ENCODE measurements around the gene GORASP2.

GORASP2 gene

DNA sequence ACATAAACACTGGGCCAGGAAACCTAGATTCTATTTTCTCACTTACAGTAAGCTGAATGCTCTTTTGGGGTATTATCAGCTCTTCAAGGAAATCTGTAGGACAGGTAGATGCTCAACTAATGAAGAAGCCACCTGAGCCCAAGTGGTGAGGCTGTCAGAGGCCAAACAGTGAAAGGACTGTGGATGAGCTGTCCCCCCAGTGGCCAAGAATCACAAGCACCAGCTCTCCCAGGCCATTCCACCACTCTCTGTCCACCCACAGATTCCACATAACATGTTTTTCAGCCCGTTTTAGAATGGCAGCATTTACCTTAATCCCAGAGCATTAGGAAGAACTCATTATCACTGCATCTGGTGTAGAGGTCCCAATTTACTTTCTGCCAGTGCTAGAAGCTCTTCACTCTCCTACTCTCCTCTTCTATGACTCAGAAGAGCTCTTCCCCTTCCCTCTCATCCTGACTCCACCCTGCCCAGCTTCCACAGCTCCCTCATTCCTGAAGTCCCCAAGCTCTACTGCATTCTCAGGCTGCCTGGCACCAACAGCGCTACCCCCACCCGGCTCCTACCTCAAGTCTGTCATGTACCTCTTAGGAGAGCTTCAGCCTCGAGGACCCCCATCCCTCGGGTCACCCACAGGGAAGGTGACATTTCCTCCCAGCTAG is 43.8 kb upstream of the GORASP2 start:
- Histone ChIP-seq H3K9ac (ENCODE audit: low read length) (no peak overlapping the region), H2BK12ac (ENCODE audit: low read length in 2 of 2) (no peak overlapping the region), H3K27me3 (ENCODE audit: control insufficient read depth in 1 of 2, insufficient read depth in 1 of 2, low read length in 2 of 2) (peaks cover 18 to 20% of the 10 kb centered on the region in 2 experiments), H3K9me3 (ENCODE audit: control insufficient read depth, low read length) (no peaks in the 10 kb centered on the region), H2BK15ac (ENCODE audit: low read depth, poor library complexity, severe bottlenecking) (no peak overlapping the region), H3K18ac (ENCODE audit: low read depth in 1 of 2, low read length in 2 of 2) (no peak overlapping the region), H4K8ac (ENCODE audit: low read length) (no peak overlapping the region), H2AK5ac (ENCODE audit: low read length, severe bottlenecking) (no peak overlapping the region), H3K4me3 (ENCODE audit: insufficient read depth in 1 of 2, low read depth in 1 of 2, low read length in 2 of 2) (no peak overlapping the region), H4K91ac (ENCODE audit: low read length) (no peak overlapping the region), H3K79me1 (replicated peaks; ENCODE audit: low read length, poor library complexity, severe bottlenecking) (no peaks in the 10 kb centered on the region), H3K4me1 (ENCODE audit: control insufficient read depth, insufficient read depth, low read depth, low read length) (peaks cover 2% of the 10 kb centered on the region), H2BK120ac (ENCODE audit: low read depth, low read length) (no peak overlapping the region), H3K23ac (ENCODE audit: low read length in 2 of 2) (no peak overlapping the region), H2AFZ (ENCODE audit: low read depth, low read length) (no peak overlapping the region), H3K4me2 (ENCODE audit: low read length, poor library complexity, severe bottlenecking) (no peak overlapping the region), H3K36me3 (ENCODE audit: control insufficient read depth in 1 of 2, insufficient read depth in 2 of 2, low read depth in 1 of 2, low read length in 2 of 2) (no peaks in the 10 kb centered on the region), H3K14ac (ENCODE audit: low read length in 2 of 2) (no peak overlapping the region), H3K4ac (ENCODE audit: low read depth in 1 of 2, low read length in 2 of 2) (no peak overlapping the region), H3K27ac (ENCODE audit: low read length, poor library complexity, severe bottlenecking) (no peak overlapping the region), H2BK5ac (ENCODE audit: low read depth, low read length, poor library complexity, severe bottlenecking) (no peak overlapping the region)
- DNase-seq, result no peak
- 81% methylated on average over 5 of the region's 5 CpGs for WGBS

DNA sequence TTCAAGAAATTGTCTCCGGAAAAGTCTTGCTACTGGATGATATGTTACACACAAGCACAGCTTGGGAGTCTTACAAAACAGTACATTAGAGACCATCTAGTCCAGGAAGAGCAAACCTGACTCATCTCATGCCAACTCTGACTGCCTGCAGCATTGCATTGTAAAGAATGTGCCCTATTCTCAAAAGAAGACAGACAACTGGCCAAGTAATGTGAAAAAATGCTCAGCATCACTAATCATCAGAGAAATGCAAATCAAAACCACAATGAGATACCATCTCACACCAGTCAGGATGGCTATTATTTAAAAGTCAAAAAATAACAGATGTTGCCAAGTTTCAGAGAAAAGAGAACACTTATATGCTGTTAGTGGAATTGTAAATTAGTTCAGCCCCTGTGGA is 42.7 kb upstream of the GORASP2 start:
- H4K8ac ChIP-seq (ENCODE audit: low read length), result no peak overlapping the region

DNA sequence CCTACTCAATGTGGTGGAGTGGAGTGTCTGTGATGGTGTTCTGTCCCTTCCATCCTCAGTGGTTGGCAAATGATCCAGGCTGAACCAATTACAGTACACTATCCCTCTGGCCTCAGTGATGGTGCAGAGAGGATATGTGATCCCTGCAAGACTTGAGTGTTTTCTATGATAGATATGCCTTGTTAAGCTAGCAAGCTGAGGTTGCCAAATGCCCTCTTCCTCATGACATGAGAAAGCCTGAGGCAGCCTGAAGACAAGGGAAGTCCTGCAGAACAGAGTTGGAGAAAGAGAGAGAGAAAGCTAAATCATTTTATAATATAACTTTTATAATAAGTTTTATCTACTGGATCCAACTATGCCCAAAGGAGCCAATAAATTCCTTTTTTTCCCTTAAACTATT is 41.6 kb upstream of the GORASP2 start:
- Histone ChIP-seq H3K79me1 (replicated peaks; ENCODE audit: low read length, poor library complexity, severe bottlenecking) (no peaks in the 10 kb centered on the region), H3K9ac (ENCODE audit: low read length) (no peak overlapping the region), H3K4ac (ENCODE audit: low read depth in 1 of 2, low read length in 2 of 2) (no peak overlapping the region), H3K4me2 (ENCODE audit: low read length, poor library complexity, severe bottlenecking) (no peak overlapping the region), H3K27ac (ENCODE audit: low read length, poor library complexity, severe bottlenecking) (no peak overlapping the region), H2BK12ac (ENCODE audit: low read length in 2 of 2) (no peak overlapping the region), H3K14ac (ENCODE audit: low read length in 2 of 2) (no peak overlapping the region), H2AFZ (ENCODE audit: low read depth, low read length) (no peak overlapping the region), H2BK120ac (ENCODE audit: low read depth, low read length) (no peak overlapping the region), H4K91ac (ENCODE audit: low read length) (no peak overlapping the region), H3K18ac (ENCODE audit: low read depth in 1 of 2, low read length in 2 of 2) (no peak overlapping the region), H3K36me3 (ENCODE audit: control insufficient read depth in 1 of 2, insufficient read depth in 2 of 2, low read depth in 1 of 2, low read length in 2 of 2) (no peaks in the 10 kb centered on the region), H3K23ac (ENCODE audit: low read length in 2 of 2) (no peak overlapping the region), H2BK5ac (ENCODE audit: low read depth, low read length, poor library complexity, severe bottlenecking) (no peak overlapping the region), H3K9me3 (ENCODE audit: control insufficient read depth, low read length) (no peaks in the 10 kb centered on the region), H3K4me3 (ENCODE audit: insufficient read depth in 1 of 2, low read depth in 1 of 2, low read length in 2 of 2) (no peak overlapping the region), H2BK15ac (ENCODE audit: low read depth, poor library complexity, severe bottlenecking) (no peak overlapping the region), H3K4me1 (ENCODE audit: control insufficient read depth, insufficient read depth, low read depth, low read length) (peaks cover 2% of the 10 kb centered on the region), H3K27me3 (ENCODE audit: control insufficient read depth in 1 of 2, insufficient read depth in 1 of 2, low read length in 2 of 2) (peaks cover 8 to 9% of the 10 kb centered on the region in 2 experiments), H2AK5ac (ENCODE audit: low read length, severe bottlenecking) (no peak overlapping the region), H4K8ac (ENCODE audit: low read length) (no peak overlapping the region)
- no peak for DNase-seq

More for the DNA sequence above, 42.7 kb upstream of the GORASP2 start:
- no peak overlapping the region for H2BK12ac ChIP-seq (ENCODE audit: low read length in 2 of 2)
- H3K14ac ChIP-seq (ENCODE audit: low read length in 2 of 2), result no peak overlapping the region
- peaks cover 18 to 20% of the 10 kb centered on the region in 2 experiments for H3K27me3 ChIP-seq (ENCODE audit: control insufficient read depth in 1 of 2, insufficient read depth in 1 of 2, low read length in 2 of 2)
- H2BK15ac ChIP-seq (ENCODE audit: low read depth, poor library complexity, severe bottlenecking), result no peak overlapping the region
- no peak overlapping the region for H2BK120ac ChIP-seq (ENCODE audit: low read depth, low read length)
- H3K18ac ChIP-seq (ENCODE audit: low read depth in 1 of 2, low read length in 2 of 2), result no peak overlapping the region
- H3K9me3 ChIP-seq (ENCODE audit: control insufficient read depth, low read length), result no peaks in the 10 kb centered on the region
- H4K91ac ChIP-seq (ENCODE audit: low read length), result no peak overlapping the region
- no peak overlapping the region for H3K4me2 ChIP-seq (ENCODE audit: low read length, poor library complexity, severe bottlenecking)
- no peak overlapping the region for H3K9ac ChIP-seq (ENCODE audit: low read length)
- peak; percentile 33 for DNase-seq
- H3K27ac ChIP-seq (ENCODE audit: low read length, poor library complexity, severe bottlenecking), result no peak overlapping the region
- WGBS, result 83% methylated on average over 1 of the region's 1 CpG
- H3K4ac ChIP-seq (ENCODE audit: low read depth in 1 of 2, low read length in 2 of 2), result no peak overlapping the region
- no peaks in the 10 kb centered on the region for H3K79me1 ChIP-seq (replicated peaks; ENCODE audit: low read length, poor library complexity, severe bottlenecking)
- no peak overlapping the region for H2BK5ac ChIP-seq (ENCODE audit: low read depth, low read length, poor library complexity, severe bottlenecking)
- H3K36me3 ChIP-seq (ENCODE audit: control insufficient read depth in 1 of 2, insufficient read depth in 2 of 2, low read depth in 1 of 2, low read length in 2 of 2), result no peaks in the 10 kb centered on the region
- H3K4me3 ChIP-seq (ENCODE audit: insufficient read depth in 1 of 2, low read depth in 1 of 2, low read length in 2 of 2), result no peak overlapping the region
- no peak overlapping the region for H3K23ac ChIP-seq (ENCODE audit: low read length in 2 of 2)
- H3K4me1 ChIP-seq (ENCODE audit: control insufficient read depth, insufficient read depth, low read depth, low read length), result peaks cover 2% of the 10 kb centered on the region
- H2AFZ ChIP-seq (ENCODE audit: low read depth, low read length), result no peak overlapping the region
- H2AK5ac ChIP-seq (ENCODE audit: low read length, severe bottlenecking), result no peak overlapping the region

DNA sequence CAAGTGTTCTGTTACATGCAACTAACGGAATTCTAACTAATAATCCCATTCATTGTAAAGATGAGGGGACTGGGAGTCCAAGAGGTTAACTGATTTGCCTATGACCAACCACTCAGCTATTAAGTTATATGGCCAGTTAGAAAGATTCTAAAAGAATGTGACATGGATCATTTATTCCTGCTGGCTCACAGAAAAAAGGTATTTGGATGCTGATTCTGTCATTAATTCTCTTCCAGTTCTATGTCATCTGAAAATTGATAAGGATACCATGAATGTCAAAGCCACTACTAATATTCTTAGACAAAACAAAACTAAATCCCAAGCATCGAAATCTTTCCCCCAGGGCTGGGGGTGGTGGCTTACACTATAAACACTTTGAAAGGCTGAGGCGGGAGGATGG is 41.2 kb upstream of the GORASP2 start:
- peaks cover 5% of the 10 kb centered on the region in 2 experiments for H3K27me3 ChIP-seq (ENCODE audit: control insufficient read depth in 1 of 2, insufficient read depth in 1 of 2, low read length in 2 of 2)
- H3K4ac ChIP-seq (ENCODE audit: low read depth in 1 of 2, low read length in 2 of 2), result no peak overlapping the region
- no peaks in the 10 kb centered on the region for H3K79me1 ChIP-seq (replicated peaks; ENCODE audit: low read length, poor library complexity, severe bottlenecking)
- no peak overlapping the region for H4K91ac ChIP-seq (ENCODE audit: low read length)
- H3K14ac ChIP-seq (ENCODE audit: low read length in 2 of 2), result no peak overlapping the region
- DNase-seq, result no peak
- H2BK5ac ChIP-seq (ENCODE audit: low read depth, low read length, poor library complexity, severe bottlenecking), result no peak overlapping the region
- H3K36me3 ChIP-seq (ENCODE audit: control insufficient read depth in 1 of 2, insufficient read depth in 2 of 2, low read depth in 1 of 2, low read length in 2 of 2), result no peaks in the 10 kb centered on the region
- H3K9ac ChIP-seq (ENCODE audit: low read length), result no peak overlapping the region
- no peak overlapping the region for H3K4me3 ChIP-seq (ENCODE audit: insufficient read depth in 1 of 2, low read depth in 1 of 2, low read length in 2 of 2)
- H3K9me3 ChIP-seq (ENCODE audit: control insufficient read depth, low read length), result no peaks in the 10 kb centered on the region
- no peak overlapping the region for H4K8ac ChIP-seq (ENCODE audit: low read length)
- H3K27ac ChIP-seq (ENCODE audit: low read length, poor library complexity, severe bottlenecking), result no peak overlapping the region
- 85% methylated on average over 2 of the region's 3 CpGs for WGBS
- no peak overlapping the region for H3K18ac ChIP-seq (ENCODE audit: low read depth in 1 of 2, low read length in 2 of 2)
- peaks cover 2% of the 10 kb centered on the region for H3K4me1 ChIP-seq (ENCODE audit: control insufficient read depth, insufficient read depth, low read depth, low read length)
- H2BK120ac ChIP-seq (ENCODE audit: low read depth, low read length), result no peak overlapping the region
- H3K4me2 ChIP-seq (ENCODE audit: low read length, poor library complexity, severe bottlenecking), result no peak overlapping the region
- H2AK5ac ChIP-seq (ENCODE audit: low read length, severe bottlenecking), result no peak overlapping the region
- H2BK12ac ChIP-seq (ENCODE audit: low read length in 2 of 2), result no peak overlapping the region
- H2BK15ac ChIP-seq (ENCODE audit: low read depth, poor library complexity, severe bottlenecking), result no peak overlapping the region
- H3K23ac ChIP-seq (ENCODE audit: low read length in 2 of 2), result no peak overlapping the region
- no peak overlapping the region for H2AFZ ChIP-seq (ENCODE audit: low read depth, low read length)
